ENCODE data around the gene SNAPIN. TPM values are rescaled to one million over a fixed set of nuclear protein-coding genes. Genes with fewer than 3 reads are reported as not detected.

Gene SNAPIN
- total and polyA plus RNA-seq, 7 donors = 51.7 to 102 (median 59.6) TPM

DNA sequence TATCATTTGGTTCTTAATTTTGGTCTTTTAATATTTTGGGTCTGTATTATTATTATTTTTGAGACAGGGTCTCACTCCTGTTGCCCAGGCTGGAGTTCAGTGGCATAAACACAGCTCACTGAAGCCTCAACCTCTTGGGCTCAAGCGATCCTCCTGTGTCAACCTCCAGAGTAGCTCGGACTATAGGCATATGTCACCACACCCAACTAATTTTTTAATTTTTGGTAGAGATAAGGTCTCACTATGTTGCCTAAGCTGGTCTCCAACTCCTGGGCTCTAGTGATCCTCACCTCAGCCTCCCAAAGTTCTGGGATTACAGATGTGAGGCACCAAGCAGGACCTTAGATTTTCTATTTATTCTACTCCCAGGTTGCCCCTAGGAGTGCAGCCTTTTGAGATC lies 15.0 kb downstream of the SNAPIN start:
- Histone ChIP-seq H3K4me3 (no peak overlapping the region), H3K4me1 (peaks cover 13% of the 10 kb centered on the region), H3K36me3 (ENCODE audit: insufficient read depth in 1 of 2, low read depth in 1 of 2) (peaks cover 0 to 13% of the 10 kb centered on the region in 2 donors), H3K27me3 (ENCODE audit: insufficient read depth in 3 of 3, low read length in 2 of 3) (no peaks in the 10 kb centered on the region), H3K27ac (no peak overlapping the region), H3K9me3 (no peaks in the 10 kb centered on the region)
- ATAC-seq (no peak), DNase-seq (no peak)
- 95 to 96% (median 95%) methylated on average over 2 of the region's 2 CpGs for WGBS, 3 donors
- TF ChIP-seq CTCF (IDR thresholded peaks at IDR 0.05) = no peak
- intact Hi-C loops (cut with DNase I) = loop anchor here (5.0 to 10.0 kb wide), 3 partner anchors 101 to 311 kb away; partner anchors contain the start of genes DENND4B (in 1 of the 2) and RAB13 (in 1 of the 2)

- 1 to 2% (median 2%) methylated on average over 29 of the region's 29 CpGs for WGBS, 3 donors
- peaks cover 0 to 7% of the 10 kb centered on the region in 2 donors for H3K36me3 ChIP-seq (ENCODE audit: insufficient read depth in 1 of 2, low read depth in 1 of 2)
- intact Hi-C loops (cut with DNase I) = loop anchor here (1.0 to 10.0 kb wide), 6 partner anchors 71 to 309 kb away; partner anchors contain the start of genes RAB13 (in 2 of the 2) and DENND4B (in 1 of the 2)
- H3K27ac ChIP-seq = no peak overlapping the region
- peak; percentile 63 to 86 (median 70) for ATAC-seq
- H3K9me3 ChIP-seq = no peaks in the 10 kb centered on the region
- DNase-seq = peak; percentile 49 to 70
- peaks cover 0 to 30% (median 9%) of the 10 kb centered on the region in 3 donors for H3K27me3 ChIP-seq (ENCODE audit: insufficient read depth in 3 of 3, low read length in 2 of 3)
- TF ChIP-seq CTCF (IDR thresholded peaks at IDR 0.05) = peak; percentile 86
- H3K4me3 ChIP-seq = peak overlapping the region; percentile 70
- no peaks in the 10 kb centered on the region for H3K4me1 ChIP-seq
Observed at GRCh38 chr1:153677718-153678518, 19.4 kb downstream of the SNAPIN start.

- H3K27ac ChIP-seq = peak within 1 kb of the TSS; percentile 46
- WGBS, 3 donors = 0 to 1% (median 0%) methylated on average over 68 to 78 of the region's 78 CpGs
- H3K4me1 ChIP-seq = no peaks in the 10 kb centered on the region
- ATAC-seq (peak; percentile 52 to 75 (median 64)), DNase-seq (peak; percentile 79 to 83)
- intact Hi-C loops (cut with DNase I) = loop anchor here (1.0 to 10.0 kb wide), 4 partner anchors 70 to 306 kb away; partner anchors contain the start of genes DENND4B (in 1 of the 2) and RAB13 (in 1 of the 2)
- H3K9me3 ChIP-seq = no peaks in the 10 kb centered on the region
- H3K27me3 ChIP-seq (ENCODE audit: insufficient read depth in 3 of 3, low read length in 2 of 3) = peaks cover 0 to 30% (median 9%) of the 10 kb centered on the region in 3 donors
- peaks cover 0 to 7% of the 10 kb centered on the region in 2 donors for H3K36me3 ChIP-seq (ENCODE audit: insufficient read depth in 1 of 2, low read depth in 1 of 2)
- TF ChIP-seq CTCF (IDR thresholded peaks at IDR 0.05) = no peak
- peak within 1 kb of the TSS; percentile 70 for H3K4me3 ChIP-seq
Observed at GRCh38 chr1:153678519-153679336, 20.2 kb downstream of the SNAPIN start, which contains the start of gene NPR1. TSS of gene NPR1 (plus strand) at chr1:153678688. CDS start at chr1:153679109, 421 bp downstream.

DNA sequence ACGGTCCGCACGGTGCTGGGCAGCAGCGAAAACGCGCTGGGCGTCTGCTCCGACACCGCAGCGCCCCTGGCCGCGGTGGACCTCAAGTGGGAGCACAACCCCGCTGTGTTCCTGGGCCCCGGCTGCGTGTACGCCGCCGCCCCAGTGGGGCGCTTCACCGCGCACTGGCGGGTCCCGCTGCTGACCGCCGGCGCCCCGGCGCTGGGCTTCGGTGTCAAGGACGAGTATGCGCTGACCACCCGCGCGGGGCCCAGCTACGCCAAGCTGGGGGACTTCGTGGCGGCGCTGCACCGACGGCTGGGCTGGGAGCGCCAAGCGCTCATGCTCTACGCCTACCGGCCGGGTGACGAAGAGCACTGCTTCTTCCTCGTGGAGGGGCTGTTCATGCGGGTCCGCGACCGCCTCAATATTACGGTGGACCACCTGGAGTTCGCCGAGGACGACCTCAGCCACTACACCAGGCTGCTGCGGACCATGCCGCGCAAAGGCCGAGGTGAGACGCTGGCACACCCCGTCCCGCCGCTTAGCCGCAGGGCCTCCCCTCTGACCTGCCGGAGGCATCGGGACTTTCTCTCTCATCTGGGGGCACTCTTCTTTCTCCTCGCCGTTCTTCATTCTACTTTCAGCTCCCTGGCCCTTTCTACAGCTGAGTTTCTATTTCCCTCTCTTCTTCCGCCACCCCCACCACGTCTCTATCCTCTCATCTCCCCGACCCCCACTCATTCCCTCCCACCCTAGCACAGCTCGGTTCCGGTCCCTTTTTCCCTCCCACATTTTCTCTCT lies 21.0 kb downstream of the SNAPIN start:
- WGBS, 3 donors = 3 to 4% (median 3%) methylated on average over 49 to 73 of the region's 73 CpGs
- peak; percentile 14 for TF ChIP-seq CTCF (IDR thresholded peaks at IDR 0.05)
- no peaks in the 10 kb centered on the region for H3K9me3 ChIP-seq
- DNase-seq (peak in 1 of 2 donors; percentile 62), ATAC-seq (peak; percentile 38 to 59 (median 44))
- intact Hi-C loops (cut with DNase I) = loop anchor here (2.0 to 10.0 kb wide), 4 partner anchors 38 to 305 kb away; partner anchors contain the start of genes DENND4B (in 1 of the 2) and RAB13 (in 1 of the 2)
- H3K4me1 ChIP-seq = no peaks in the 10 kb centered on the region
- peak overlapping the region; percentile 70 for H3K4me3 ChIP-seq
- H3K36me3 ChIP-seq (ENCODE audit: insufficient read depth in 1 of 2, low read depth in 1 of 2) = peaks cover 0 to 7% of the 10 kb centered on the region in 2 donors
- peaks cover 0 to 30% (median 9%) of the 10 kb centered on the region in 3 donors for H3K27me3 ChIP-seq (ENCODE audit: insufficient read depth in 3 of 3, low read length in 2 of 3)
- peak overlapping the region; percentile 46 for H3K27ac ChIP-seq

All from psoas muscle (tissue), 8 donors.